ENCODE data around the gene GNAI3.

- TF ChIP-seq CTCF (conservative IDR thresholded peaks at IDR 0.05; ENCODE audit: low read depth, low read length) (no peak), EZH2 (IDR thresholded peaks at IDR 0.05; ENCODE audit: borderline replicate concordance, low read depth, low read length, poor library complexity, severe bottlenecking) (no peak)
Observed at GRCh38 chr1:109573785-109574184, 25.4 kb downstream of the GNAI3 start.
